Heart left ventricle (tissue), 16 donors: ENCODE measurements around the gene SNRNP40. TPM values are rescaled to one million over a fixed set of nuclear protein-coding genes. Genes with fewer than 3 reads are reported as not detected.

Experiments
- ATAC-seq, 4 donors: fragments of 200-7000 bp; cut with Tn5 transposase; one replicate each; pipeline ENCODE4 v1.9.1; 2020 to 2022; ENCODE audit warnings: moderate library complexity in 4 of 4, mild to moderate bottlenecking in 3 of 4, moderate number of reproducible peaks in 1 of 4
- DNase-seq, 5 donors: peaks; one replicate each; pipeline ENCODE4 v3.0.0-alpha.2; 2020
- H3K27ac ChIP-seq, 12 donors: fragments of 200-600 bp; sonication (generic) in 4 of 12; one replicate each; pipeline versions ENCODE4 v1.5.0 to v1.8.0; 2016 to 2022; ENCODE audit warnings: mild to moderate bottlenecking in 2 of 12
- H3K27me3 ChIP-seq, 9 donors: fragments of 200-600 bp; sonication (generic) in 2 of 9; one replicate each; pipeline versions ENCODE4 v1.5.1 to v1.8.0; 2016 to 2022; ENCODE audit warnings: mild to moderate bottlenecking in 3 of 9
- H3K36me3 ChIP-seq, 9 donors: fragments of 200-600 bp; sonication (generic) in 2 of 9; one replicate each; pipeline versions ENCODE4 v1.5.0 to v1.8.0; 2018 to 2022; ENCODE audit warnings: mild to moderate bottlenecking in 2 of 9
- H3K4me1 ChIP-seq, 12 donors: fragments of 200-600 bp; sonication (generic) in 4 of 12; one replicate each; pipeline versions ENCODE4 v1.5.0 to v1.8.0; 2016 to 2022; ENCODE audit warnings: mild to moderate bottlenecking in 3 of 12
- H3K4me3 ChIP-seq, 12 donors: fragments of 200-600 bp; sonication (generic) in 4 of 12; one replicate each; pipeline versions ENCODE4 v1.5.0 to v1.8.0; 2017 to 2022; ENCODE audit warnings: mild to moderate bottlenecking in 9 of 12, moderate library complexity in 4 of 12
- H3K9me3 ChIP-seq, 12 donors: fragments of 200-600 bp; sonication (generic) in 4 of 12; one replicate each; pipeline versions ENCODE4 v1.5.0 to v1.8.0; 2016 to 2022; ENCODE audit warnings: mild to moderate bottlenecking in 1 of 12
- POLR2A ChIP-seq, 2 donors: fragments of 450-650 bp; IDR thresholded peaks; one replicate each; pipeline ENCODE4 v1.6.1; 2017; ENCODE audit warnings: antibody characterized with exemption in 2 of 2, mild to moderate bottlenecking in 2 of 2, moderate library complexity in 2 of 2
- whole genome bisulfite sequencing, 4 donors: extraction: QIAGEN DNeasy Blood & Tissue Kit in 2 of 4; methylation state at CpG; one replicate each; pipeline versions ENCODE4 v1.1.5 to v1.1.7; 2013 to 2018; 5-methylcytosine and 5-hydroxymethylcytosine counted together
- intact Hi-C, 10 donors: fragments of 100-400 bp; cut with DNase I; formaldehyde crosslinking; loops; one replicate each; pipeline versions ENCODE4 v1.11.1 to v1.14.2; 2022
- polyA plus RNA-seq, 2 donors: library from polyadenylated mRNA; stranded (reverse); fragments of 200-250 nt; gene quantifications; one replicate each; pipeline ENCODE4 v1.2.3, GENCODE V29; 2013
- total RNA-seq, 9 donors: library from RNA; depleted of rRNA in 2 of 9; stranded (reverse); fragments of >200 nt in 2 of 9; fragmentation: NEBNext Ultra II Directional in 3 of 9; extraction: Animal tissue kit (Norgen Biotek cat#: 25700) in 3 of 9; gene quantifications; one replicate each; pipeline versions ENCODE4 v1.1.0 to v1.2.4, GENCODE V29; 2016 to 2023
- TF ChIP-seq, protein P1 (sequence below), 12 donors: fragments of 200-600 bp; sonication (generic) in 4 of 12; IDR thresholded peaks; one replicate each; pipeline versions ENCODE4 v1.5.0 to v1.8.0; 2018 to 2022; ENCODE audit warnings: antibody characterized with exemption in 12 of 12, mild to moderate bottlenecking in 5 of 12
- donor health status: ischemic (EF 13 %, LVEDD 7.1; RV severe dilation, severe dysfunction).
- donor health status: healthy with polysubstance abuse.
- donor health status: DM: no; HTN: yes; CAD: no.
- donor health status: DM: no; HTN: no; CAD: no.
- donor health status: ischemic (EF 25% LVEDD 6.9; RV normal size, moderate dysfunction).
- donor health status: ischemic (EF 25% LVEDD 5.7; RV mildly dilated, moderate dysfunction).
- donor health status: healthy.
- donor health status: DM: yes; HTN: yes; CAD: no.
- donor health status: ischemic (EF 35%, LVEDD 5.7; RV mildly dilated, moderate dysfunction).
- donor health status: nonischemic (EF 11% LVEDD 7.7; RV severe dilation, severe dysfunction).
- donor health status: DM: yes; HTN: yes; CAD: no.
- donor health status: PGD.
- donor health status: ischemic (EF 29% LVEDD 5.4; RV normal size, mild dysfunction).
- donor health status: nonischemic (EF 23%, LVEDD 6.1; RV moderate dilation, normal function).

Gene SNRNP40
- total and polyA plus RNA-seq, 11 donors: 8.6 to 26.0 (median 17.6) TPM

DNA sequence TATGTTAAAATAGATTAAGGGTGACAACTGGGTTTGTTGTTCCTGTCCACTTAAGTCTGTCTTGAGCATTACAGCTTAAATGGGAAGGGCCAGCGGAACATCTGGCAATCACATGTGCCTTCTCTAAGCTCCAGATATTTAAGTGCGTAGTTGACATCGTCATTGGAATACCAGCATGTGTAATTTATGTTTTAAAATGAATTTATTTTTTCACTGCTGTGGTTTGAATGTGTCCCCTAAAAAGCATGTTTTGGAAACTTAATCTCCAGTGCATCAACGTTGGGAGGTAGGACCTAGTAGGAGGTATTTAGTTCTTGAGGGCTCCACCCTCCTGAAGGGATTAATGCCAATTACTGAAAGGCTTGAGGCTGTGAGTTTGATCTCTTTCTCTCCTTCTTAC lies 13.6 kb upstream of the SNRNP40 start:
- Histone ChIP-seq H3K27ac (no peak overlapping the region), H3K4me1 (no peaks in the 10 kb centered on the region), H3K27me3 (no peaks in the 10 kb centered on the region), H3K36me3 (peaks cover 0 to 66% (median 53%) of the 10 kb centered on the region in 9 donors), H3K9me3 (no peaks in the 10 kb centered on the region), H3K4me3 (no peak overlapping the region)
- intact Hi-C loops: no loop called here
- DNase-seq (no peak), ATAC-seq (no peak)
- 91 to 94% (median 93%) methylated on average over 4 of the region's 4 CpGs for WGBS, 4 donors
- TF ChIP-seq, protein P1, sequence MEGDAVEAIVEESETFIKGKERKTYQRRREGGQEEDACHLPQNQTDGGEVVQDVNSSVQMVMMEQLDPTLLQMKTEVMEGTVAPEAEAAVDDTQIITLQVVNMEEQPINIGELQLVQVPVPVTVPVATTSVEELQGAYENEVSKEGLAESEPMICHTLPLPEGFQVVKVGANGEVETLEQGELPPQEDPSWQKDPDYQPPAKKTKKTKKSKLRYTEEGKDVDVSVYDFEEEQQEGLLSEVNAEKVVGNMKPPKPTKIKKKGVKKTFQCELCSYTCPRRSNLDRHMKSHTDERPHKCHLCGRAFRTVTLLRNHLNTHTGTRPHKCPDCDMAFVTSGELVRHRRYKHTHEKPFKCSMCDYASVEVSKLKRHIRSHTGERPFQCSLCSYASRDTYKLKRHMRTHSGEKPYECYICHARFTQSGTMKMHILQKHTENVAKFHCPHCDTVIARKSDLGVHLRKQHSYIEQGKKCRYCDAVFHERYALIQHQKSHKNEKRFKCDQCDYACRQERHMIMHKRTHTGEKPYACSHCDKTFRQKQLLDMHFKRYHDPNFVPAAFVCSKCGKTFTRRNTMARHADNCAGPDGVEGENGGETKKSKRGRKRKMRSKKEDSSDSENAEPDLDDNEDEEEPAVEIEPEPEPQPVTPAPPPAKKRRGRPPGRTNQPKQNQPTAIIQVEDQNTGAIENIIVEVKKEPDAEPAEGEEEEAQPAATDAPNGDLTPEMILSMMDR (IDR thresholded peaks at IDR 0.05): no peak
- no peak for TF ChIP-seq POLR2A (IDR thresholded peaks at IDR 0.05)

DNA sequence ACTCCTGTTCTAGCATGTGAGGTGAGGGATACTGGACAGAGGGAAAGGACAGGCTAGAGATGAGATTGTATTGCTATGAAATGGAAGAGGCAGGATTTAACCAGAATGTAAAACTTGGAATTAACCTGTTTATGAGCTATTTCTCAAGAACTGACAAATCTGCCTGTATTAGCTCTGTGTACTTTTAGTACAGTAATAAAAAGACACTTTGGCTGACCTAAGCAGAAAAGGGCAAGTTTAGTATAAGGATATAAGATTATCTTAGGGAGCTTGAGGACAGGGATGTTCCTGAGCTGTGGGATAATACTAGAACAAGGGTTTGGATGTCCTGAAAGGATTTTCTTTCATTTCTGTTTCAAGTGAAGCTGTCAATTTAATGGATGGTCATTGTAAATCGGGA lies 11.4 kb upstream of the SNRNP40 start:
- TF ChIP-seq, protein P1 (IDR thresholded peaks at IDR 0.05): no peak
- no peak for TF ChIP-seq POLR2A (IDR thresholded peaks at IDR 0.05)
- no peak for DNase-seq
- ATAC-seq: no peak
- Histone ChIP-seq H3K4me1 (no peaks in the 10 kb centered on the region), H3K27me3 (no peaks in the 10 kb centered on the region), H3K4me3 (no peak overlapping the region), H3K36me3 (peaks cover 0 to 50% (median 31%) of the 10 kb centered on the region in 9 donors), H3K9me3 (no peaks in the 10 kb centered on the region), H3K27ac (no peak overlapping the region)
- WGBS, 4 donors: 42 to 85% (median 48%) methylated on average over 1 of the region's 1 CpG
- intact Hi-C loops: no loop called here

DNA sequence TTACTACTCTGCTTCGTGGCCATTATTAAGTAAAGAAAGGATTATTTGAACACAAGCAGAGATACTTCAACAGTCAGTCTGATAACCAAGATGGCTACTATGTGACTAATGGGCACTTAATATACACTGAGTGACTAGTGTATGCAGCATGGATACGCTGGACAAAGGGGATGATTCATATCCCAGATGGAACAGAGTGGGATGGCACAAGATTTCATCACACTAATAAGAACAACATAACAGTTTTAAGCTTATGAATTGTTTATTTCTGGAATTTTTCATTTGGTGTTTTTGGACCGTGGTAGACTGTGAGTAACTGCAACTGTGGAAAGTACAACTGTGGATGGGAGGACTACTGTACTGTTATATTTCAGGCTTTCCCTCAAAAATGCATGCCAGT lies 9.7 kb upstream of the SNRNP40 start:
- Histone ChIP-seq H3K4me1 (no peaks in the 10 kb centered on the region), H3K27me3 (no peaks in the 10 kb centered on the region), H3K36me3 (peaks cover 0 to 33% (median 14%) of the 10 kb centered on the region in 9 donors), H3K9me3 (no peaks in the 10 kb centered on the region), H3K27ac (no peak overlapping the region), H3K4me3 (no peak overlapping the region)
- WGBS, 4 donors: 77 to 95% (median 92%) methylated on average over 3 of the region's 3 CpGs
- TF ChIP-seq, protein P1 (IDR thresholded peaks at IDR 0.05): no peak
- no peak for TF ChIP-seq POLR2A (IDR thresholded peaks at IDR 0.05)
- DNase-seq (no peak), ATAC-seq (no peak)
- intact Hi-C loops: no loop called here

DNA sequence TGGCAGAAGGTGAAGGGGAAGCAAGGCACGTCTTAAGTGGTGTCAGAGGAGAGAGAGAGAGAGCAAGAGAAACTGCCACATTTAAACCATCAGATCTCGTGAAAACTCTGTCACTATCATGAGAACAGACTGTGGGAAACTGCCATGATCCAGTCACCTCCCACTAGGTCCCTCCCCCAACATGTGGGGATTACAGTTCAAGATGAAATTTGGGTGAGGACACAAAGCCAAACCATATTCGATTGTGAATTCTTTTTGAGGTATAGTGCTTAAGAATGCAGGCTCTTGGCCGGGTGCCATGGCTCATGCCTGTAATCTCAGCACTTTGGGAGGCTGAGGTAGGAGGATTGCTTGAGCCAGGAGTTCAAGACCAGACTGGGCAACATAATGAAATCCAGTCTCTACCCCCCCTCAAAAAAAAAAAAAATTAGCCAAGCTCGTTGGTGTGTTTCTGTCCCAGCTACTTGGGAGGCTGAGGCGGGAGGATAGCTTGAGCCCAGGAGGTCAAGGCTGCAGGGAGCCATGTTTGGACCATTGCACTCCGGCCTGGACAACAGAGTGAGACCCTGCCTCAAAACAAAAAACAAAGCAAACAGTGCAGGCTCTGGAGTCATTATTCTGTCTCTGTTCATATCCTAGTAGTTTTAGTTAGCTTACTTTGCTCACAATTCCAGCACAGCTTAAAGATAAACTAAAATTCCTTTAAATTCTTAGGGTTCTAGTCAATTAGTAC lies 6.3 kb upstream of the SNRNP40 start:
- ATAC-seq: no peak
- Histone ChIP-seq H3K27ac (no peak overlapping the region), H3K4me3 (no peak overlapping the region), H3K4me1 (peaks cover 1 to 22% (median 9%) of the 10 kb centered on the region in 12 donors), H3K27me3 (no peaks in the 10 kb centered on the region), H3K9me3 (no peaks in the 10 kb centered on the region), H3K36me3 (peaks cover 0 to 8% (median 0%) of the 10 kb centered on the region in 9 donors)
- DNase-seq: no peak
- WGBS, 4 donors: 81 to 86% (median 84%) methylated on average over 7 of the region's 7 CpGs
- intact Hi-C loops: no loop called here
- TF ChIP-seq, protein P1 (IDR thresholded peaks at IDR 0.05): no peak
- no peak for TF ChIP-seq POLR2A (IDR thresholded peaks at IDR 0.05)
